Measurements from ENCODE around the gene KRT79. TPM values are rescaled to one million over a fixed set of nuclear protein-coding genes. Genes with fewer than 3 reads are reported as not detected.

Gene KRT79
- total RNA-seq, 1 experiment from 2014 or later: not detected

- no peak overlapping the region for H3K4me3 ChIP-seq (ENCODE audit: insufficient read depth, low read depth, low read length)
- no peaks in the 10 kb centered on the region for H3K36me3 ChIP-seq (replicated peaks; ENCODE audit: control insufficient read depth, insufficient read depth, low read length)
- H3K27me3 ChIP-seq (ENCODE audit: control insufficient read depth, insufficient read depth, low read length): no peaks in the 10 kb centered on the region
- DNase-seq: no peak
Measured at GRCh38 chr12:52847335-52848102, 13.4 kb upstream of the KRT79 start.

GRCh38 chr12:52846356-52846970 lies 12.4 kb upstream of the KRT79 start:
- H3K4me3 ChIP-seq (ENCODE audit: insufficient read depth, low read depth, low read length): no peak overlapping the region
- no peaks in the 10 kb centered on the region for H3K27me3 ChIP-seq (ENCODE audit: control insufficient read depth, insufficient read depth, low read length)
- no peak for DNase-seq
- H3K36me3 ChIP-seq (replicated peaks; ENCODE audit: control insufficient read depth, insufficient read depth, low read length): no peaks in the 10 kb centered on the region

GRCh38 chr12:52845946-52846345 lies 11.8 kb upstream of the KRT79 start:
- DNase-seq: no peak
- Histone ChIP-seq H3K4me3 (ENCODE audit: insufficient read depth, low read depth, low read length) (no peak overlapping the region), H3K27me3 (ENCODE audit: control insufficient read depth, insufficient read depth, low read length) (no peaks in the 10 kb centered on the region), H3K36me3 (replicated peaks; ENCODE audit: control insufficient read depth, insufficient read depth, low read length) (no peaks in the 10 kb centered on the region)

GRCh38 chr12:52844386-52844785 lies 10.3 kb upstream of the KRT79 start:
- H3K27me3 ChIP-seq (ENCODE audit: control insufficient read depth, insufficient read depth, low read length): no peaks in the 10 kb centered on the region; the same call in 1 of the 2 replicates
- no peaks in the 10 kb centered on the region for H3K36me3 ChIP-seq (replicated peaks; ENCODE audit: control insufficient read depth, insufficient read depth, low read length)
- no peak for DNase-seq
- no peak overlapping the region for H3K4me3 ChIP-seq (ENCODE audit: insufficient read depth, low read depth, low read length)

GRCh38 chr12:52839436-52840105 lies 5.5 kb upstream of the KRT79 start:
- Histone ChIP-seq H3K36me3 (replicated peaks; ENCODE audit: control insufficient read depth, insufficient read depth, low read length) (no peaks in the 10 kb centered on the region), H3K27me3 (ENCODE audit: control insufficient read depth, insufficient read depth, low read length) (no peaks in the 10 kb centered on the region; the same call in 1 of the 2 replicates), H3K4me3 (ENCODE audit: insufficient read depth, low read depth, low read length) (no peak overlapping the region)
- DNase-seq: no peak

- no peak for DNase-seq
- H3K4me3 ChIP-seq (ENCODE audit: insufficient read depth, low read depth, low read length): no peak overlapping the region
- no peaks in the 10 kb centered on the region for H3K36me3 ChIP-seq (replicated peaks; ENCODE audit: control insufficient read depth, insufficient read depth, low read length)
- no peaks in the 10 kb centered on the region; the same call in 1 of the 2 replicates for H3K27me3 ChIP-seq (ENCODE audit: control insufficient read depth, insufficient read depth, low read length)
Measured at GRCh38 chr12:52838609-52839435, 4.7 kb upstream of the KRT79 start.

- Histone ChIP-seq H3K36me3 (replicated peaks; ENCODE audit: control insufficient read depth, insufficient read depth, low read length) (no peaks in the 10 kb centered on the region), H3K4me3 (ENCODE audit: insufficient read depth, low read depth, low read length) (no peak overlapping the region), H3K27me3 (ENCODE audit: control insufficient read depth, insufficient read depth, low read length) (no peaks in the 10 kb centered on the region; the same call in 1 of the 2 replicates)
- DNase-seq: no peak
Measured at GRCh38 chr12:52837781-52838608, 3.9 kb upstream of the KRT79 start.

GRCh38 chr12:52837413-52837741 lies 3.3 kb upstream of the KRT79 start:
- H3K36me3 ChIP-seq (replicated peaks; ENCODE audit: control insufficient read depth, insufficient read depth, low read length): no peaks in the 10 kb centered on the region
- no peak overlapping the region for H3K4me3 ChIP-seq (ENCODE audit: insufficient read depth, low read depth, low read length)
- no peak for DNase-seq
- no peaks in the 10 kb centered on the region; the same call in 1 of the 2 replicates for H3K27me3 ChIP-seq (ENCODE audit: control insufficient read depth, insufficient read depth, low read length)

- Histone ChIP-seq H3K4me3 (ENCODE audit: insufficient read depth, low read depth, low read length) (no peak overlapping the region), H3K36me3 (replicated peaks; ENCODE audit: control insufficient read depth, insufficient read depth, low read length) (no peaks in the 10 kb centered on the region), H3K27me3 (ENCODE audit: control insufficient read depth, insufficient read depth, low read length) (no peaks in the 10 kb centered on the region; the same call in 1 of the 2 replicates)
- DNase-seq: no peak
Measured at GRCh38 chr12:52836491-52837412, 2.6 kb upstream of the KRT79 start.

- no peak overlapping the region for H3K4me3 ChIP-seq (ENCODE audit: insufficient read depth, low read depth, low read length)
- no peaks in the 10 kb centered on the region for H3K36me3 ChIP-seq (replicated peaks; ENCODE audit: control insufficient read depth, insufficient read depth, low read length)
- H3K27me3 ChIP-seq (ENCODE audit: control insufficient read depth, insufficient read depth, low read length): no peaks in the 10 kb centered on the region; the same call in 1 of the 2 replicates
- DNase-seq: no peak
Measured at GRCh38 chr12:52836042-52836466, 1.9 kb upstream of the KRT79 start.

- Histone ChIP-seq H3K27me3 (ENCODE audit: control insufficient read depth, insufficient read depth, low read length) (no peaks in the 10 kb centered on the region; the same call in 1 of the 2 replicates), H3K4me3 (ENCODE audit: insufficient read depth, low read depth, low read length) (no peak overlapping the region), H3K36me3 (replicated peaks; ENCODE audit: control insufficient read depth, insufficient read depth, low read length) (no peaks in the 10 kb centered on the region)
- no peak for DNase-seq
Measured at GRCh38 chr12:52835271-52836041, 1.3 kb upstream of the KRT79 start.

GRCh38 chr12:52834727-52835001 lies 553 bp upstream of the KRT79 start:
- Histone ChIP-seq H3K36me3 (replicated peaks; ENCODE audit: control insufficient read depth, insufficient read depth, low read length) (no peaks in the 10 kb centered on the region), H3K27me3 (ENCODE audit: control insufficient read depth, insufficient read depth, low read length) (no peaks in the 10 kb centered on the region; the same call in 1 of the 2 replicates), H3K4me3 (ENCODE audit: insufficient read depth, low read depth, low read length) (no peak overlapping the region)
- no peak for DNase-seq

Measured in H7 (cell line).